K562 (cell line): ENCODE measurements around the gene AP2A2. TPM values are rescaled to one million over a fixed set of nuclear protein-coding genes. Genes with fewer than 3 reads are reported as not detected.

ENCODE experiments used
- ETS1 ChIP-seq: conservative IDR thresholded peaks from 2 replicates; pipeline ENCODE4 v1.6.1; 2011; ENCODE audit warnings: low read depth, mild to moderate bottlenecking, low read length; ENCODE audit not compliant: control insufficient read depth
- FOS ChIP-seq: IDR thresholded peaks from 3 replicates; pipeline ENCODE4 v1.6.1; 2011; ENCODE audit not compliant: insufficient read length; ENCODE audit errors: extremely low read depth
- HEY1 ChIP-seq: fragments of 250-450 bp; sonication (Bioruptor Pico); IDR thresholded peaks from 2 replicates; pipeline ENCODE4 v1.5.0; 2020; ENCODE audit warnings: mild to moderate bottlenecking, moderate library complexity, borderline replicate concordance
- HOXB6 ChIP-seq: fragments of 250-450 bp; sonication (Bioruptor Pico); IDR thresholded peaks from 2 replicates; pipeline ENCODE4 v1.5.1; 2022; ENCODE audit warnings: mild to moderate bottlenecking, borderline replicate concordance
- THAP7 ChIP-seq: fragments of 250-450 bp; sonication (Bioruptor Pico); IDR thresholded peaks from 2 replicates; pipeline ENCODE4 v1.5.0; 2021
- ZNF140 ChIP-seq: fragments of 250-450 bp; sonication (Bioruptor Pico); IDR thresholded peaks from 2 replicates; pipeline ENCODE4 v1.8.0; 2021; ENCODE audit warnings: moderate library complexity, mild to moderate bottlenecking, inconsistent platforms
- ZNF217 ChIP-seq: sonication (generic); formaldehyde crosslinking; IDR thresholded peaks from 2 replicates; pipeline ENCODE4 v1.8.0; 2022; ENCODE audit warnings: mild to moderate bottlenecking, missing genetic modification reagents
- ZNF24 ChIP-seq: fragments of 450-650 bp; IDR thresholded peaks from 2 replicates; pipeline ENCODE4 v1.6.1; 2016
- ZNF639 ChIP-seq, 2 experiments: fragments of 200-800 bp in 1 of 2; sonication (Bioruptor generic) in 1 of 2; sonication (generic) in 1 of 2; formaldehyde crosslinking in 1 of 2; IDR thresholded peaks in 1 of 2; conservative IDR thresholded peaks in 1 of 2; 2 replicates each; pipeline versions ENCODE4 v1.5.0 to v1.6.1; 2016 to 2020; ENCODE audit warnings: missing compliant biosample characterization in 1 of 2, missing genetic modification characterization in 1 of 2, missing genetic modification reagents in 1 of 2
- polyA plus RNA-seq, 8 experiments: library from polyadenylated mRNA; depleted of rRNA in 4 of 8; stranded (reverse) in 5 of 8; unstranded in 3 of 8; fragments of >200 nt; fragmentation: Nextera tagmentation in 2 of 8; fragmentation: Illumina TruSeq in 1 of 8; extraction: Ambion mirVana in 2 of 8; extraction: Trizol in 1 of 8; gene quantifications; 2 replicates each; pipeline versions ENCODE4 v1.2.1 to v1.2.3, GENCODE V29; 2011 to 2014; ENCODE audit warnings: inconsistent platforms in 1 of 8, missing spikeins in 1 of 8
- total RNA-seq, 7 experiments: library from RNA; depleted of rRNA in 6 of 7; stranded (reverse); fragments of >200 nt in 6 of 7; fragmentation: Illumina TruSeq in 2 of 7; extraction: Trizol in 2 of 7; gene quantifications; 2 replicates each; pipeline versions ENCODE4 v1.2.1 to v1.2.3, GENCODE V29; 2011 to 2021; ENCODE audit warnings: low replicate concordance in 1 of 7
- TF ChIP-seq, protein P1 (sequence below): sonication (generic); formaldehyde crosslinking; IDR thresholded peaks from 2 replicates; pipeline ENCODE4 v1.8.0; 2023; ENCODE audit warnings: missing genetic modification reagents, mild to moderate bottlenecking, borderline replicate concordance
- TF ChIP-seq, protein P2 (sequence below): fragments of 450-650 bp; IDR thresholded peaks from 2 replicates; pipeline ENCODE4 v1.7.0; 2016; ENCODE audit warnings: borderline replicate concordance
- TF ChIP-seq, protein P3 (sequence below): IDR thresholded peaks from 2 replicates; pipeline ENCODE4 v1.6.1; 2016; ENCODE audit warnings: missing genetic modification characterization, missing compliant biosample characterization
- TF ChIP-seq, protein P4 (sequence below): sonication (generic); formaldehyde crosslinking; IDR thresholded peaks from 2 replicates; pipeline ENCODE4 v1.8.1; 2023; ENCODE audit warnings: mild to moderate bottlenecking, missing genetic modification reagents

The AP2A2 gene
- total and polyA plus RNA-seq, 9 of the 15 experiments (the other 6 are each of a cell fraction or from before 2014, with no cell fraction given): 0.69 to 41.7 (median 15.2) TPM

DNA sequence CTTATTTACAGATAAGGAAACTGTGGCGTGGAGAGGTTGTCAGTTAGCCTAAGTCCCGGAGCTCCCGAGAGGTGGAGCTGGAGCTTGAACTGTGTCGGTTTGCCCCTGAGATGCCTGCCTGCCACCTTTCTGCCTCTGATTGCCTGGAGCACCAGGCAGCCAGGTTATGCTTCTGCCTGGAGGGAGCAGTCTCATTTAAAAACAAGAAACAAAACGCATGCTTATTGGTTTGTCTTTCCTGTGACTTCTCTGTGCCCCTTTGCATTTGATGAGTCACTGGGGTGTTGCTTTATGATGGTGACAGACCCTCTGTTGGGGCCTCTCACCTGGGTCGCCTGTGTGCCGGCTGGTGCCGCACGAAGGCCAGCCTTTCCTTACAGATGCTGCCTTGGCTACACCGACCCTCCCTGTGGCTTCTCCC is 12.2 kb downstream of the AP2A2 start (continued):
- no peak for TF ChIP-seq ZNF217
- TF ChIP-seq ETS1: no peak
- no peak for TF ChIP-seq ZNF639 (CRISPR knock-in tag; conservative IDR thresholded peaks at IDR 0.05 in 1 of 2, IDR thresholded peaks at IDR 0.05 in 1 of 2)
- no peak for TF ChIP-seq ZNF140 (CRISPR knock-in tag)
- TF ChIP-seq HOXB6 (CRISPR knock-in tag): no peak
- TF ChIP-seq FOS: no peak
- TF ChIP-seq, protein P1, sequence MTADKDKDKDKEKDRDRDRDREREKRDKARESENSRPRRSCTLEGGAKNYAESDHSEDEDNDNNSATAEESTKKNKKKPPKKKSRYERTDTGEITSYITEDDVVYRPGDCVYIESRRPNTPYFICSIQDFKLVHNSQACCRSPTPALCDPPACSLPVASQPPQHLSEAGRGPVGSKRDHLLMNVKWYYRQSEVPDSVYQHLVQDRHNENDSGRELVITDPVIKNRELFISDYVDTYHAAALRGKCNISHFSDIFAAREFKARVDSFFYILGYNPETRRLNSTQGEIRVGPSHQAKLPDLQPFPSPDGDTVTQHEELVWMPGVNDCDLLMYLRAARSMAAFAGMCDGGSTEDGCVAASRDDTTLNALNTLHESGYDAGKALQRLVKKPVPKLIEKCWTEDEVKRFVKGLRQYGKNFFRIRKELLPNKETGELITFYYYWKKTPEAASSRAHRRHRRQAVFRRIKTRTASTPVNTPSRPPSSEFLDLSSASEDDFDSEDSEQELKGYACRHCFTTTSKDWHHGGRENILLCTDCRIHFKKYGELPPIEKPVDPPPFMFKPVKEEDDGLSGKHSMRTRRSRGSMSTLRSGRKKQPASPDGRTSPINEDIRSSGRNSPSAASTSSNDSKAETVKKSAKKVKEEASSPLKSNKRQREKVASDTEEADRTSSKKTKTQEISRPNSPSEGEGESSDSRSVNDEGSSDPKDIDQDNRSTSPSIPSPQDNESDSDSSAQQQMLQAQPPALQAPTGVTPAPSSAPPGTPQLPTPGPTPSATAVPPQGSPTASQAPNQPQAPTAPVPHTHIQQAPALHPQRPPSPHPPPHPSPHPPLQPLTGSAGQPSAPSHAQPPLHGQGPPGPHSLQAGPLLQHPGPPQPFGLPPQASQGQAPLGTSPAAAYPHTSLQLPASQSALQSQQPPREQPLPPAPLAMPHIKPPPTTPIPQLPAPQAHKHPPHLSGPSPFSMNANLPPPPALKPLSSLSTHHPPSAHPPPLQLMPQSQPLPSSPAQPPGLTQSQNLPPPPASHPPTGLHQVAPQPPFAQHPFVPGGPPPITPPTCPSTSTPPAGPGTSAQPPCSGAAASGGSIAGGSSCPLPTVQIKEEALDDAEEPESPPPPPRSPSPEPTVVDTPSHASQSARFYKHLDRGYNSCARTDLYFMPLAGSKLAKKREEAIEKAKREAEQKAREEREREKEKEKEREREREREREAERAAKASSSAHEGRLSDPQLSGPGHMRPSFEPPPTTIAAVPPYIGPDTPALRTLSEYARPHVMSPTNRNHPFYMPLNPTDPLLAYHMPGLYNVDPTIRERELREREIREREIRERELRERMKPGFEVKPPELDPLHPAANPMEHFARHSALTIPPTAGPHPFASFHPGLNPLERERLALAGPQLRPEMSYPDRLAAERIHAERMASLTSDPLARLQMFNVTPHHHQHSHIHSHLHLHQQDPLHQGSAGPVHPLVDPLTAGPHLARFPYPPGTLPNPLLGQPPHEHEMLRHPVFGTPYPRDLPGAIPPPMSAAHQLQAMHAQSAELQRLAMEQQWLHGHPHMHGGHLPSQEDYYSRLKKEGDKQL: no peak
- no peak for TF ChIP-seq THAP7 (CRISPR knock-in tag)
- TF ChIP-seq, protein P2, sequence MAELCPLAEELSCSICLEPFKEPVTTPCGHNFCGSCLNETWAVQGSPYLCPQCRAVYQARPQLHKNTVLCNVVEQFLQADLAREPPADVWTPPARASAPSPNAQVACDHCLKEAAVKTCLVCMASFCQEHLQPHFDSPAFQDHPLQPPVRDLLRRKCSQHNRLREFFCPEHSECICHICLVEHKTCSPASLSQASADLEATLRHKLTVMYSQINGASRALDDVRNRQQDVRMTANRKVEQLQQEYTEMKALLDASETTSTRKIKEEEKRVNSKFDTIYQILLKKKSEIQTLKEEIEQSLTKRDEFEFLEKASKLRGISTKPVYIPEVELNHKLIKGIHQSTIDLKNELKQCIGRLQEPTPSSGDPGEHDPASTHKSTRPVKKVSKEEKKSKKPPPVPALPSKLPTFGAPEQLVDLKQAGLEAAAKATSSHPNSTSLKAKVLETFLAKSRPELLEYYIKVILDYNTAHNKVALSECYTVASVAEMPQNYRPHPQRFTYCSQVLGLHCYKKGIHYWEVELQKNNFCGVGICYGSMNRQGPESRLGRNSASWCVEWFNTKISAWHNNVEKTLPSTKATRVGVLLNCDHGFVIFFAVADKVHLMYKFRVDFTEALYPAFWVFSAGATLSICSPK: no peak
- TF ChIP-seq, protein P3, sequence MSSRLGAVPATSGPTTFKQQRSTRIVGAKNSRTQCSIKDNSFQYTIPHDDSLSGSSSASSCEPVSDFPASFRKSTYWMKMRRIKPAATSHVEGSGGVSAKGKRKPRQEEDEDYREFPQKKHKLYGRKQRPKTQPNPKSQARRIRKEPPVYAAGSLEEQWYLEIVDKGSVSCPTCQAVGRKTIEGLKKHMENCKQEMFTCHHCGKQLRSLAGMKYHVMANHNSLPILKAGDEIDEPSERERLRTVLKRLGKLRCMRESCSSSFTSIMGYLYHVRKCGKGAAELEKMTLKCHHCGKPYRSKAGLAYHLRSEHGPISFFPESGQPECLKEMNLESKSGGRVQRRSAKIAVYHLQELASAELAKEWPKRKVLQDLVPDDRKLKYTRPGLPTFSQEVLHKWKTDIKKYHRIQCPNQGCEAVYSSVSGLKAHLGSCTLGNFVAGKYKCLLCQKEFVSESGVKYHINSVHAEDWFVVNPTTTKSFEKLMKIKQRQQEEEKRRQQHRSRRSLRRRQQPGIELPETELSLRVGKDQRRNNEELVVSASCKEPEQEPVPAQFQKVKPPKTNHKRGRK (tag): no peak
- TF ChIP-seq, protein P4, sequence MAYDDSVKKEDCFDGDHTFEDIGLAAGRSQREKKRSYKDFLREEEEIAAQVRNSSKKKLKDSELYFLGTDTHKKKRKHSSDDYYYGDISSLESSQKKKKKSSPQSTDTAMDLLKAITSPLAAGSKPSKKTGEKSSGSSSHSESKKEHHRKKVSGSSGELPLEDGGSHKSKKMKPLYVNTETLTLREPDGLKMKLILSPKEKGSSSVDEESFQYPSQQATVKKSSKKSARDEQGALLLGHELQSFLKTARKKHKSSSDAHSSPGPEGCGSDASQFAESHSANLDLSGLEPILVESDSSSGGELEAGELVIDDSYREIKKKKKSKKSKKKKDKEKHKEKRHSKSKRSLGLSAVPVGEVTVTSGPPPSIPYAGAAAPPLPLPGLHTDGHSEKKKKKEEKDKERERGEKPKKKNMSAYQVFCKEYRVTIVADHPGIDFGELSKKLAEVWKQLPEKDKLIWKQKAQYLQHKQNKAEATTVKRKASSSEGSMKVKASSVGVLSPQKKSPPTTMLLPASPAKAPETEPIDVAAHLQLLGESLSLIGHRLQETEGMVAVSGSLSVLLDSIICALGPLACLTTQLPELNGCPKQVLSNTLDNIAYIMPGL (CRISPR knock-in tag): no peak
- no peak for TF ChIP-seq HEY1
- TF ChIP-seq ZNF24: no peak
